ENCODE measurements around the gene MPC2. TPM values are rescaled to one million over a fixed set of nuclear protein-coding genes. Genes with fewer than 3 reads are reported as not detected.
A peak's percentile ranks its signal among the peaks of the same experiment; 100 is the strongest.

MPC2 gene
- total and polyA plus RNA-seq, 2 of the 8 experiments (the other 6 are each of a cell fraction or from before 2014, with no cell fraction given), result 18.6 to 40.9 TPM

DNA sequence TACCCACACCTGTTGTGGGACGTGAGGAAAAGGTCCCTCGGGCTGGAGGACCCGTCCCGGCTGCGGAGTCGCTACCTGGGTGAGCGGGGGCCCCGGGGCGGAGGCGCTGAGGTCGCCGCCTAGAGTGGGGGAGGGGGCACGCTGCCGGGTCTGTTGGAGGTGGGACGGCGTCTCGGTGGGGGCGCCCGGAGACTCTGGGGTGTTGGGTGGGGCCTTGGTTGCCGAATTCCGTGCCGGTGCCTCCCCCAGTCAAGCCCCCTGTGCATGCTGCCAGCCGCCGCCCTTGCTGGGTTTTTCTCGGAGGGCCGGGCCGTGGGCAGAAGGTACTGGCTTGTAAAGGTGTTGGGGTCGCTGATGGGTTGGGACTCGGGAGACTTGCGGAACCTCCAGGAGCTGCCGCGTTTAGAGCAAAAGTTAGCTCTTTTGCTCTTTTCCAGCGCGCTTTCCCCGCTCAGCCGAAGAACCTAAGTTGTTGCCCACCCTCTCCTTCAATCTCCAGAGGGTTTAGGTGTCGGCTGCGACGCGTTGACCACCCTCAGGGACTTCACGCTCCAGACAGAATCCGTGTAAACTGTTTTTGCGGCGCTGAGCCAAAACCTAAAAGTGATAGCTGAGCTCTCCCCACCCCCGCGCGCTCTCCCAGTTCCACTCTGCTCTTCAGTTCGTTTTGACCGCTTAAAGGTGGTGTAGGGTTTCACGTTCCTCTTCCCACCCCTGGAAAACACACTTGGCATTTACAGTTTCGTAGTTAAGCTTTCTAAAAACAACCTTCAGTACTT, at the start of gene MPC2 (continued):
- TF ChIP-seq KDM5A (IDR thresholded peaks at IDR 0.05; ENCODE audit: low read length), result 0 out of 2 replicates have a peak, but pooled peaks have one; percentile 8
- peak; percentile 28 for TF ChIP-seq SAP30 (IDR thresholded peaks at IDR 0.05; ENCODE audit: insufficient read depth, insufficient replicate concordance, low read length)
- peak; percentile 1; the same call in 1 of the 2 replicates for TF ChIP-seq BACH1 (IDR thresholded peaks at IDR 0.05; ENCODE audit: low read length)
- TF ChIP-seq RXRA (IDR thresholded peaks at IDR 0.05; ENCODE audit: insufficient read depth, low read depth, low read length), result no peak
- peak; percentile 41 to 63; a peak in 1 of 4 replicates for TF ChIP-seq SIN3A (conservative IDR thresholded peaks at IDR 0.05 in 1 of 2, IDR thresholded peaks at IDR 0.05 in 1 of 2; ENCODE audit: low read depth in 1 of 2, low read length in 2 of 2)
- TF ChIP-seq HDAC2 (IDR thresholded peaks at IDR 0.05; ENCODE audit: borderline replicate concordance in 1 of 2, low read depth in 2 of 2, low read length in 2 of 2), result 0 out of 4 replicates have a peak, but pooled peaks of 1 of the 2 experiments have one; percentile 17
- TF ChIP-seq GABPA (IDR thresholded peaks at IDR 0.05; ENCODE audit: borderline replicate concordance, insufficient read depth, low read length), result no peak
- TF ChIP-seq SP4 (IDR thresholded peaks at IDR 0.05; ENCODE audit: low read length), result no peak
- TF ChIP-seq PHF8 (conservative IDR thresholded peaks at IDR 0.05; ENCODE audit: low read depth, low read length), result peak; percentile 21; the same call in 1 of the 2 replicates
- TF ChIP-seq TAF1 (IDR thresholded peaks at IDR 0.05; ENCODE audit: low read depth, low read length), result peak; percentile 74
